PFSK-1 (cell line): ENCODE data around the gene TRPM5.

Experiments used
- POLR2AphosphoS5 ChIP-seq: IDR thresholded peaks from 2 replicates; pipeline ENCODE4 v1.6.1; 2012; ENCODE audit warnings: low read depth, mild to moderate bottlenecking, control low read depth, low read length, moderate library complexity
- SIN3A ChIP-seq: IDR thresholded peaks from 2 replicates; pipeline ENCODE4 v1.6.1; 2012; ENCODE audit warnings: mild to moderate bottlenecking, low read length, moderate library complexity, borderline replicate concordance; ENCODE audit not compliant: insufficient read depth
- TAF1 ChIP-seq: IDR thresholded peaks from 2 replicates; pipeline ENCODE4 v1.6.1; 2012; ENCODE audit warnings: low read length, control low read depth, borderline replicate concordance; ENCODE audit not compliant: insufficient read depth

- no peak for TF ChIP-seq POLR2AphosphoS5
- TF ChIP-seq SIN3A: no peak
- no peak for TF ChIP-seq TAF1
Observed at GRCh38 chr11:2426221-2426620, 18.1 kb downstream of the TRPM5 start.
